NCI-H2029 treated with DMSO at 0.1 percent for 48 hours (cell line): ENCODE results near the gene TAF7.
"Not testable (repeated sequence)": the region's sequence is repeated elsewhere in the genome, so short reads cannot be mapped to it uniquely, and the experiment has no call there.

Source experiments
- DNase-seq: peaks from one replicate; lab custom pipeline; 2025; lab: John Stamatoyannopoulos, UW

The TAF7 gene

DNA sequence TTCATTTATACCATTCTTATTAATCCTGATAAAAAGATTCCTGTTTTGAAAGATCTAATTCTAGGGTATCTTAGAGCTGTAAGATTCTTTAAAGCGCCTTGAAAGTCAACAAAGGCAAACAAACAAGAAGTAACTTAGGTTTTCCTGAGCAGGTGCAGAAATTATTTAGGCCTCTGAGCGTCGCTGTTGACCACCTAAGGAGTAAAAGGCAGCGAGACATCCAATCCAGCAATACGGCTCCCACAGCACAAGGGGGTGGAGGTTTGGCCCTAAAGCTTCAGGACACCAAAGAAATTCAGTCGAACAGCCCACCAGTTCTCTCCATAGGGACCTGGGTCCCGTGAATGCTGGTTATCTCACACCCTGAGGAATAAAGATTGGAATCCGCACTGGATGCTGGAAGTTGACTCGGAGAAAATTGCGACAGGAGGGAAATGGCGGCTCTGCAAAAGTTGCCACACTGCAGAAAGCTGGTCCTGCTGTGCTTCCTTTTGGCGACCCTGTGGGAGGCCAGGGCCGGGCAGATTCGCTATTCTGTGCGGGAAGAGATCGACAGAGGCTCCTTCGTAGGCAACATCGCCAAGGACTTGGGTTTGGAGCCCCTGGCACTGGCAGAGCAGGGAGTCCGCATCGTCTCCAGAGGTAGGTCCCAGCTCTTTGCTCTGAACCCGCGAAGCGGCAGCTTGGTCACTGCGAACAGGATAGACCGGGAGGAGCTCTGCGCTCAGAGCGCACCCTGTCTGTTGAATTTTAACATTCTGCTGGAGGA is 18.1 kb upstream of the TAF7 start, which contains the start of gene PCDHGA2:
Gene PCDHGA2, plus strand, starts transcription at position 223 of the 769 bp plus-strand sequence.
- no peak for DNase-seq

DNA sequence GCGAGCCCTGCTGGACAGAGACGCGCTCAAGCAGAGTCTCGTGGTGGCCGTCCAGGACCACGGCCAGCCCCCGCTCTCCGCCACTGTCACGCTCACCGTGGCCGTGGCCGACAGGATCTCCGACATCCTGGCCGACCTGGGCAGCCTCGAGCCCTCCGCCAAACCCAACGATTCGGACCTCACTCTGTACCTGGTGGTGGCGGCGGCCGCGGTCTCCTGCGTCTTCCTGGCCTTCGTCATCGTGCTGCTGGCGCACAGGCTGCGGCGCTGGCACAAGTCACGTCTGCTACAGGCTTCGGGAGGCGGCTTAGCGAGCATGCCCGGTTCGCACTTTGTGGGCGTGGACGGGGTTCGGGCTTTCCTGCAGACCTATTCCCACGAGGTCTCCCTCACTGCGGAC is 12.0 kb upstream of the TAF7 start:
- not testable (repeated sequence) for DNase-seq

GRCh38 chr5:141330299-141331080 is 9.9 kb upstream of the TAF7 start, which contains the start of gene PCDHGA1:
PCDHGA1 (plus strand) TSS chr5:141330514.
- no peak for DNase-seq

DNA sequence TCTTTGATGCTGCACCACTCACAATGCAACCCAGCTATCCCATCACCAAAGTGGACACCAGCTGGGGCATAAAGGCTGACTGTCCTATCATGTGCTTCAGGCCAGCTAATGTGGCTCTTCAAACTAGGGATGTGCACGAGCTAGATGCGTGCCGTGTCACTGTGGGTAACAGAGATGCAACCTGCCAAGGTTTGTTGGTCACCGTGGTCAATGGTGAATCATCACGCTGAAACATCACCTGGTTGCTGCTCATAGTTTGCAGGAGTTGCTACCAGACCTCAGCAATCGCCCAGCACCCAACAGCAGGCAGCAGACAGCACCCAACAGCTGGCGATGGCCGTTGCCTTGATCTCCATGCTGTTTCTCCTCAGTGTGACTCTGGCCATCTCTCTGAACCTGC is 7.6 kb upstream of the TAF7 start:
- no peak for DNase-seq

GRCh38 chr5:141326088-141326854 is 5.7 kb upstream of the TAF7 start:
- no peak for DNase-seq

- no peak for DNase-seq
Measured at GRCh38 chr5:141322261-141322660, 1.7 kb upstream of the TAF7 start.

DNA sequence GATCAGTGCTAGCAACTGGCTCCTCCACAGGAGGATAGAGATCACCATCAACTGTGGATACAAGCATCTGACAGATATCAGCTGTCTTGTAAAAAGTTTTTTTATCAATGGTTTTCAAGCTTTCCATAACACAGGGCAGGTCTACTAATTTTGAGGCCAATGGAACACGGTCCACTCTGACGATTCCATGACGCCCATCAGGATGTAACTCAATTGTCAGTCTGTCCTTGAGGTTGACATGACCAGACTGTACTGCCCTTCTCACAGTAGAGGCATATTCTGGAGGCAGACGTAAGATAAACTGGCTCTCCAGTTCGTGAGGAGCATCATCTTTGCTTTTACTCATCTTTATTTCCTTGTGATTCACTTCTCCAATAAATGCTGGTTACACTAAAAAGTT is 885 bp downstream of the TAF7 start:
- DNase-seq = no peak

DNA sequence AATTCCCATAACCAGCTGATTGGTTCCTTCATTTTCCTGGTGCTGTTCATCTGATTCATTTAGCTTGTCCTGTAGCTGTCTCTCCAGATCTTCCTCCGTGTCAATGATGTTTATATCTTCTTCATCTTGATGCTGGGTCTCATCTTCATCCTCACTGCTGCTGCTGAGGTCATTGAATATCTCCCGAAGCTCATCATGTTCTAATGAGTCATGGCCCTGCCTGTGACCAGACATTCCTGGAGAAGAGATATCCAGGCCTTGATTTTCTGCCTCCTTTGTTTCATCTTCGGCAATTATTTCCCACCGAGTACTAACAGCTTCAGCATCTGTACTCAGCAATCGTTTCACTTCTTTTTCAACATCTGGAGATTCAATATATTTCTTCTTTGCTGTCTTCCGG is 1.4 kb downstream of the TAF7 start:
- no peak for DNase-seq

DNA sequence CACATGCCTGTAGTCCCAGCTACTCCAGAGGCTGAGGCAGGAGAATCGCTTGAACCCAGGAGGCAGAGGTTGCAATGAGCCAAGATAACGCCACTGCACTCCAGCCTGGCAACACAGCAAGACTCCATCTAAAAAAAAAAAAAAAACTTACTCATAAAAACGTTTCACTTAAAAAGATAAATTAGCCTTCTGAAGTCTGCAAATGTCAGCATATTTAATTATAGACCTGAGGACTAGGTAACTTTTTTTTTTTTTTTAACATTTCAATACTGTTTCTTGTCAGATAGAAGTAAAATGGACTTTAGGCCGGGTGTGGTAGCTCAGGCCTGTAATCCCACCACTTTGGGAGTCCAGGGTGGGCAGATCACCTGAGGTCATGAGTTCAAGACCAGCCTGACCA is 3.6 kb downstream of the TAF7 start:
- not testable (repeated sequence) for DNase-seq

DNA sequence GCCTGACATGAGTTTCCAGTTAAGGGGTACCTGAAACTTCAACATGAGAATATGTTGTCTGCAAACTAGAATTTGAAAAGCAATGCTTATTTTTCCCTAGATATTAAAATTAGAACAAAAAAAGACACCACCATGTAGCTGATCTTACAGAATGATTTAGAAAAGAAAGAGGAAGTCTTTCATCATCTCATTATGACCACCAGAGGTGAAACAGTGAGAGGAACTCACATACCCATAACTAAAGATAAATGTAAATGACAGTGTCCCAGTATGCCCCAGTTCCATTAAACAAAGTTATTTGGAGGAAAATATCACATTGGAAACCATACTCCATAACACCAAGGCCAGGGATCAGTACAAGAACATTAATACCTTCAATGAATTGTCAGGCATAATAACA is 6.9 kb downstream of the TAF7 start:
- DNase-seq = no peak

DNA sequence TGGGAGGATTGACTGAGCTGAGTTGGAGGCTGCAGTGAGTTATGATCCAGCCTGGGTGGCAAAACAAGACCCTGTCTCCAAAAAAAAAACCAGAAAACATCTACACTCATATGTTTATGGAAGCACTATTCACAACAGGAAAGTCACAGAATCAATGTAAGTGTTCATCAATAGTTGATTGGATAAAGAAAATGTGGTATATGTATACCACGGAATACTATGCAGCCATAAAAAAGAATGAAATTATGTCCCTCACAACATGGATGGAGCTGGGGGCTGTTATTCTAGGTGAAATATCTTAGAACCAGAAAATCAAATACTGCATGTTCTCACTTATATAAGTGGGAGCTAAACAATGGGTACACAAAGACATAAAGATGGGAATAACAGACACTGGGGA is 14.0 kb downstream of the TAF7 start:
- no peak for DNase-seq

DNA sequence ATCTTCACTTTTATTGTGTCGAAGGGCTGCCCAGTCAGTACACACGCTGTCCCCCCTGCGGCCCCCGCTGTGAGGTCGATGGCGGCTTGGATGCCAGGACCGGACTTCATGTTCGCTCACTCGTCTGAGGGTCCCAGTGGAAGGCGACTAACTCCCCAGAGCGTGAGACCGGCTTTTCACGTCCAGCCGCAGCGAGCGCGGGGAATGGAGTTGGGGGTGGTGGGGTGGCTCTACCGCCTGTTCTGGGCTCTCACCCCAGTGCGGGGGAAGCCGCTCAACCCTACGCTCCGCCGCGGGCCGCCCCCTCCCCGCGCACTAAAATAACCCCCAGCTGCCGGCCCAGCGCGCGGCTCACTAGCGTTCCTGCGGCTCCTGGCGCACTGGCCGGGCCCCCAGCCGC is 16.8 kb downstream of the TAF7 start, which contains the start of gene SLC25A2:
Gene SLC25A2, minus strand, starts transcription at position 294 of the 400 bp plus-strand sequence. Its CDS starts 184 bp downstream, at position 110.
- DNase-seq = no peak

- DNase-seq = no peak
Measured at GRCh38 chr5:141298376-141298775, 22.2 kb downstream of the TAF7 start.

DNA sequence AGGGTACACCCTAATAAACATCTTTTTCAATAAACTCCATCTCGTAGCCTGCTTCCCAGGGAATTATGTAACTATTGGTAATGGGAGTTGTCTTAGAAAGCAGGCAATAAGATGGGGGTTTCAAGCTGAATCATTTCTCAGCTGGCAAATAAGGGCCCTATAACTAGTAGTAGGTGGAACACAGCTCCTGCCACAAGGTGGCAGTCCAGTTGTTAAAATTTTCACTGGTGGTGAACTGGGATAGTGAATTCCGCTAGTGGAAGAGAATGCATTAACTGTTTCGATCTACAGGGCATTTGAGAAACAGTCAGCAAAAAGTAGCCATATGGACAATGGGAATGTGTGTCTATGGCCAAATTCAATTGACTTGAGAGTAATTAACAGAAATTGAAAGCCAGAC is 47.7 kb downstream of the TAF7 start:
- DNase-seq = no peak

- no peak for DNase-seq
Measured at GRCh38 chr5:141269195-141269594, 51.4 kb downstream of the TAF7 start.
